HG03342 (cell line): Measurements from ENCODE around the gene ZKSCAN4.

ENCODE experiments used
- ATAC-seq: cut with Tn5 transposase; IDR thresholded peaks from one replicate; pipeline ENCODE4 v1.9.1; 2021; ENCODE audit warnings: mild to moderate bottlenecking, moderate library complexity; ENCODE audit not compliant: unreplicated experiment

The ZKSCAN4 gene

DNA sequence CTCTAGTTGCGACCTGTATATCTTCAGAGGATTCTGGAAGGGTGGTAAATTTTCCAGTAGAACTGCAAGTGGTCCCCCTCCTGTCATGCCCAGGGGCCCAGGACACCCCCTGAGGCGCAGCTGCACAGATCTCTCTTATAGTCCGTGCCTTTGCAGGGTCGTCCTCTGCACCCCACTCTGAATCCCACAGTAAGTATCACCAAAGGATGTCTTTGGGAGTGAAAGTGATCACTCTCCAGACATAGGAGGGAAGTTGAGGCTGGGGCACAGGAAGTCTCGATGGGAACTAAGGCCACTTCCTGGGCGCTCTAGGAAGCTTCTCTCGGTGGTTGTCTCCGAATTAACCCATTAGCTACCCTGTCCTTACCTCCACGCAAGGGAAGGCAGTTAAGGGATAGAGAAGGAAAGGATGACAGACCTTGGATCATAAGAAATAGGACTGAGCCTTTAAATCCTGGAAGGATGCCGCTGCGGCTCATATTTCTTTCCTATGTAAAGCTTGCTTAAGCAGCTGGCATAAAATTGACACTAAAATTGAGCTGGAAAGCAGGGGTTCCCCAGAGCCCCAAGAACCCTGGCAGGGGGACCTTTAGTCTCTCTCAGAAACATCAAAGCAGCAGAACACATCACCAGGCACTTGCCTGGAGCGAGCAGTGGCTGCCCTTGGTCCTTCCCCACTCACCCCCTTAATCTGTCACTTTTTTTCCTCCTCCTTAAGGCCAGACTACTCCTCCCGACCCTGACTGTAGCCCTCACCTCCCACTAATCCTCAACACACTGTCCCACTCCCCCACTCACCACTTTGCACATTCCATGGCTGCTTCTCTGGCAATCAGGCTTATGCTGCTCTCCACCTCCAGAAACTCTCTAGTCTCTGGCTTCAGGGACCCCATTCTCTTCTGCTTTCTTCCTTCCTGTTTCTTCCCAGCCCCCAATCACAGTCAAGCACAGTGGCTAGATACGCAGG, at the start of gene ZKSCAN4:
ZKSCAN4 (minus strand) TSS at position 261 of the 967 bp plus-strand sequence. CDS start 289 bp downstream, outside the sequence.
- ATAC-seq = peak; percentile 69

DNA sequence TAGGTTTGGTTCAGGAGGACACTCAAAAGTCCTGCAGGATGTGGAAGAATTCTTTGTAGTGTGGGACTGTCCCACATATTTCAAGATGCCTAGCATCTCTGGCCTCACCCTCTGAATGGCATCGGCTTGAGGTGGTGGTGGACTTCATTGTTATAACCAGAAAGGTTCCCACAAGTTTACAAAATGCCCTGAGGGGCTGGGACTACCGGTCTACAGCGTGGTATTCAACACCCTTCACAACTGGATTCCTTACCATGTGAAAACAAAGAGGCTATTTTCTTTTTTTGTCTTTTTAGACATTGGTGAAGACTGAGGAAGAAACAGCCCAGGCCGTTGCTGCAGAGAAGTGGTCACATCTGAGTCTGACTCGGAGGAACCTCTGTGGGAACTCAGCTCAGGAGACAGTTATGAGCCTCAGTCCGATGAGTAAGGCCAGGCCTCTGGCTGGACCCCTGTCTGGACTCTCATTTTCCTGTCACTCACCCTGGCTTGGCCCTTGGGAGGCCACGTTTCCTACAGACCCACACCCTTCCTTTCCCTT, 44.5 kb upstream of the ZKSCAN4 start:
- ATAC-seq = no peak

DNA sequence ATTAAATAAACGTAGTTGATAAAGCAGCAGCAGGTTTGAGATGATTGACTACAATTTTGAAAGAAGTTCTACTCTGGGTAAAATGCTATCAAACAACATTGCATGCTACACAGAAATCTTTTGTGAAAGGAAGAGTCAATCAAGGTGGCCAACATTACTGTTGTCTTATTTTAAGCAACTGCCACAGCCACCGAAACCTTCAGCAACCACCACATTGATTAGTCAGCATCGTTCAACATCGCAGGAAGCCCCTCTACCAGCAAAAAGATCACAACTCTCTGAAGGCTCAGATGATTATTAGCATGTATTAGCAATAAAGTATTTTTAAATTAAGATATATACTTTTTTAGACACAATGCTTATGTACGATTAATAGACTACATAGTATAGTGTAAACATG, 43.3 kb upstream of the ZKSCAN4 start:
- ATAC-seq = no peak

DNA sequence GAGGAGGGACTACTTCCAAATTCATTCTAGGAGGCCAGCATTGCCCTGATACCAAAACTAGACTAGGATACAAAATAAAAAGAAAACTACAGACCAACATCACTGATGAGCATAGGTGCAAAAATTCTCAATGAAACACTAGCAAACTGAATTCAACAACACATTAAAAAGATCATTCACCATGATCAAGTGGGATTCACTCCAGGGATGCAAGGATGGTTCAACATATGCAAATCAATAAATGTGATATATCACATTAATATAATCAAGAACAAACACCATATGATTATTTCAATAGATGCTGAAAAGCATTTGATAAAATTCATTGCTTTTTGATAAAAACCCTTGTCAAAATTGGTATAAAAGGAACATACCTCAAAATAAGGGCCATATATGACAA, 39.5 kb upstream of the ZKSCAN4 start:
- ATAC-seq = no peak

DNA sequence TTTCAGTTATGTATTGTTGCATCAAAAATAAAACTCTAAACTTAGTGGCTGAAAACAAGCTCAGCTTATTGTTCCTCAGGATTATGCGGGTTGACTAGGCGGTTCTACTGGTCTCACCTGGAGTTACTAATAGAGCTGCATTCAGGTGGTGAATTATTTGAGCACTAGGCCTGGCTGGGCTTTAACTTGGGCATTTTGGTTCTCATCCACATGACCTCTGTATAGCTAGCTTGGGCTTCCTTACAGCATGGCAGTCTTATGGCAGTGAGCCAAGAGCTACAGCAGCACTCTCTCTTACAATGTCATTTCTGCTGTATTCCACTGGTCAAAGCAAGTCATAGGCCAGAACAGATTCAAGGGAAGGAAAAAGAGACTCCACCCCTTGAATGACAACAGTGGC, 30.9 kb upstream of the ZKSCAN4 start:
- no peak for ATAC-seq

DNA sequence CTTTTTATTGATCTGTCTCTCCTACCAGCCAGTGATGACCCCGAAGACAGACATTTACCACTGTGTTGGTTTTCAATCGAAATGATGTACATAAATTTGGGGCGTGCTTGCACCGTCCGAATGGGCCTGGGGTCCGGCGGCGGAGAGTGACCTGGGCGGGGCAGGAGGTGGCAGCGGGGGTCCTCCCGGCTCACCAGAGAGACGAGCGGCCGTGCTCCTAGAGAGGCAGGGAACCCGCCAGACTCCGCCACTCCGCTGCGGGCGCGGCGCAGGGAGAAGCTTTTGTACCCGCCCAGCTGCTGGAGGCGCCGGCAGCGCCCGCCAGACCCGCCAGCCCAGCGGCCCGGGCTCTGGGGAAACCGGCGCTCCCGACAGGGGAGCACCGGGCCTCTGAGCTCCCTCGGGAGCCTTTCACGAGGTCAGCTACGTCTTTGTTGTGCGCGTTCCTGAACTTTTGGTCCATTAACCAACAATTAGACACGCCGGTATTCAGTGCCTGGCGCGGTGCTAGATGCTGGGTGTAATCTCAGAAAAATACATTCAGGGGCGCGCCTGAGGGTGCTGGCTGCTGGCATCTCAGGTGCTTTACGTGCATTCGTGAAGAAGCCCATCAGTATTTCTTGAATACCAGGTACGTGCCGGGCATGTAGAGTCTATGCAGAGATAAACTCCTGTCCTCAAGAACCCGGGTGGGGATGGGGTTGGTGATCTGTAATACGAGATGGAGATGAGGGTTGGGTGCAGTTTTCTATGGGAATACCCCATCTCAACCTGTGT, 29.4 kb upstream of the ZKSCAN4 start, which contains the start of gene PGBD1:
PGBD1 (plus strand) TSS at position 285 of the 777 bp plus-strand sequence. CDS start 2,242 bp downstream, outside the sequence.
- ATAC-seq = peak; percentile 78

DNA sequence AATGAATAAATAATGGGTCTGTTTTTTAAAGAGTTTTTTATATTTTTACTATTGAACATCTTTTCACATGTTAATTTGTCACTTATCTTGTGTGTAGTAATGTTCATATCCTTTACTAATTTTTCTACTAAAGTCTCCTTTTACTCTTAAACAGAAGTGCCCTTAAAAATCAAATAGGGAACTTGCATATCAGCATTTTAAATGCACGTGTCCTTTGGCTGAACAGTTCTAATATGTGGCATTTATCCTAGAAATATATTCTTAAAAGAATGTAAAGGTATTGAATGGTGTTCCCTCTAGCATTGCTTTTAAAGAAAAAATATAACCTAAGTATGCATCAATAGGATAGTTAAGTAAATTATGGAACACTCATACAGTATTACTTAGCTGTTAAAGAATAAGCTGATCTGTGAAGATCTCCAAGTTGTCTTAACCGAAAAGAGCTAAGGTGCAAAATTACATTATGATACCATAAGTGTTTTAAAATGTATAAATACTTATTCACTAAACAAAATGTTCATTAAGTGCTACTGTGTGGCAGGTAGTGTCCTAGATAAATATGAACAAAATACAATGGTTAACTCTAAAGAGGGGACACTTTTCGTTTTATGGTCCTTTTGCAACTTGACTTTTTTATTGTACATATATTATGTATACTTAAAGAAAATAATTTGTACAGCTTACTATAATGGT, 28.7 kb upstream of the ZKSCAN4 start:
- no peak for ATAC-seq

DNA sequence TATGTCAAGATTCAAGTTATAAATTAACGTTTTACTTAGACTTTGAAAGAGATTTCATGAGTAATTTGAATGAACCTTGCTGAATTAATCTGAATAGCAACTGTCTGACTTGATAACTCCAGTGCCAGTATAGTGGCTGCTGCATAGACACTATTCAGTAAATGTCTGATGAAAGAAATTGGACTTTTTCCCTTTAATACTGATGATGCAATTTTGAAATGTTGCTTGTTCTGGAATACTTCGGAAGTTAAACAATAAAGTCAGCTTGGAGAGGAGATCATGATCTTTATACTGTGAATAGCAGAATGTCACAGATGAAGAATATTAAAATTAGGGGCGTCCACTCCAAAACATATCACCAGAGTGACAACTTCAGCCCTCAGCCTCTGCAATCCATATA, 25.7 kb upstream of the ZKSCAN4 start:
- no peak for ATAC-seq

DNA sequence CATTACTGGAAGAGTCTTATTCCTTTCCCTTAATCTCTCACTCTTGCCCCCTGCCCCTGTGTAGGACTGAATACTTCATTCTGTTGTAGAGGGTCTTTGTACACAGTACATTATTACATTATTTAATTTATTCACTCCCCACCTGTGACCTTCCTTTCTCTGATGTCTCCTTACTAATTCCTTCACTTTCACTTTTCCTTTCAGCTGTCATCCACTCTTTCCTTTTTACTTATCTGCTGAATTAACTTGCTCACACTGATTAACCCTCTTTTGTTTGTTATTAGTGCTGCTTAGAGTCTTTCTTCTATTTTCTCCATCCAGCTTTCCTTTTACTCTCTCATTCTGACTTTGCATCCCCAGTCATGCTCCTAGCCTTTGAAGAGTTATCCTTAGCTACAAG, 22.8 kb upstream of the ZKSCAN4 start:
- ATAC-seq = no peak

DNA sequence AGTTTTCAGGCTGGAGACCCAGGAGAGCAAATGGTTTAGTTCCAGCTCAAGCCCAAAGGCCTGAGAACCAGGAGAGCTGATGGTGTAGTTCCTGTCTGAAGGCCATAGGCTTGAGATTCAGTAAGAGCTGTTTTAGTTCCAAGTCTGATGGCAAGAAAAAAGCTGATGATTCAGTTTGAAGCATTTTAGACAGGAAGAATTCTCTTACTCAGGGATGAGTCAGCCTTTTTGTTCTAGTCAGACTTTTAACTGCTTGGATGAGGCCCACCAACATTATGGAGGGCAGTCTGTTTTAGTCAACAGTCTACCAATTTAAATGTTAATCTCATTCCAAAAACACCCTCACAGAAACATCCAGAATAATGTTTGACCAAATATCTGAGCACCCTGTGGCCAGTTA, 17.4 kb upstream of the ZKSCAN4 start:
- ATAC-seq = no peak

DNA sequence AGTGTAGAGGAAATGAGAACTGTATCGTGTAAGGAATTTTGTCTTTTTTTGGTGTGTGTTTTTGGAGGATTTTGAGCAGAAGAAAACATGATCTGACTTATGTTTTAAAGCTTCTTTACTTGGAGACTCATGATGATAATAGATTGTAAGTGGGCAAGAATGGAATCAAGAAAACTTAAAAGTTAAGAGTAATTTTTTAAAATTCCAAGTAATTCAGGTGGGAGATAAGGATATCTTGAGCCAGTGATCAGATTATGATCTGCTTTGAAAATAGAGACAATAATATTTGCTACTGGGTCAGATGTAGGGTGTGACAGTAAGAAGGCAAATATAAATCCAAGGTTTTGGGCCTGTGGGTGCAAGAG, 15.6 kb upstream of the ZKSCAN4 start:
- no peak for ATAC-seq

DNA sequence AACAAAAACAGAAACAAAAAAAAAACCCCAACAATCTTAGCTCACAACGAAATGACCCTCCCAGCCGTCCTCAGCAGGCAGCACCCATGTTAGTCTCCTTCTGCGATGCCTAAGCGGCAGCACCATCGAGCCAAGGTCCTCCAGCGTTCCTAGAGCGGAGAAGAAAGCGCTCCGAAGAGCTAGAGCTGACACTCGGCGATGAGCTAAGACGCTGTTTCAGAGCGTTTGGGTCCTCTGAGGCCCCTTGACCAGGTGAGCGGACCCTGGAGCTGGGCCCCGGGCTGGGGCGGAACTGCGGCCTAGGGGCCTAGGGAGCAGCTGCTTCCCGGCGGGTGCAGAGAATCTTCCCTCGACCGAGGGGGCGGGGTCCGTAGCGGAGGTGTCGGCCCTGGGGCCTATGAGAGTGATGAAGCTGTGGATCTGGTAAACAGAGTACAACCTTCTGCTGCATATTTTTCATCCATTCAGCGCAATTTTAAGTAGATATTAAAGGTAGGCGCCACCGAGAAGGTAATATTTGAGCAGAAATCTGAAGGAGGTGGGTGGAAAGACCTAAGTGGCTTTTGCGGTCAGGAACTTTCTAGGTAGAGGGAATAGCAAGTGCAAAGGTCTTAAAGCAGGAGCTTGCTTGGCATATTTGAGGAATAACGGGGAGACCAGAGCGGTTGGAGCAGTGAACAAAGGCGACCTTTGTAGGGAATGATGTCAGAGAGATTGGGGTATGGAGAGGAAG, 15.1 kb upstream of the ZKSCAN4 start, which contains the start of gene ZSCAN26:
ZSCAN26 (plus strand) TSS at position 182 of the 733 bp plus-strand sequence. CDS start 4,777 bp downstream, outside the sequence.
- ATAC-seq = peak; percentile 92

DNA sequence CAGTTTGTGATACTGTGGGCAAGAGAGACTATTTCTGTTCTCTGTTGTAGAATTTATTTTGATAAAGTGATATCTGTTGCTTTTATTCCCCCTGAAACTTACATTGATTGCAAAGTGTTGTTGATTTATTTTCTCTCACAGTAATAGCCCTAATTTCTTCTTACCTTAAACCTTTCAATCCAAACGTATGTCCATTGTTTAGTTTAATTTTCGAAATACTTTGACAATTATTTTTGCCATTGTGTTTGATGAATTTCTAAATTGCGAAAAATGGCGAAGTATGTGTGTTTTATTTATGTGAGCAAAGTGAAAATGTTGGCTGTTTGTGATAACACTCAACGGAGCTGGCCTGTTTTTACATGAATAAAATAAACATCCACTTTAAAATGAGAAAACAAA, 14.5 kb upstream of the ZKSCAN4 start:
- no peak for ATAC-seq

DNA sequence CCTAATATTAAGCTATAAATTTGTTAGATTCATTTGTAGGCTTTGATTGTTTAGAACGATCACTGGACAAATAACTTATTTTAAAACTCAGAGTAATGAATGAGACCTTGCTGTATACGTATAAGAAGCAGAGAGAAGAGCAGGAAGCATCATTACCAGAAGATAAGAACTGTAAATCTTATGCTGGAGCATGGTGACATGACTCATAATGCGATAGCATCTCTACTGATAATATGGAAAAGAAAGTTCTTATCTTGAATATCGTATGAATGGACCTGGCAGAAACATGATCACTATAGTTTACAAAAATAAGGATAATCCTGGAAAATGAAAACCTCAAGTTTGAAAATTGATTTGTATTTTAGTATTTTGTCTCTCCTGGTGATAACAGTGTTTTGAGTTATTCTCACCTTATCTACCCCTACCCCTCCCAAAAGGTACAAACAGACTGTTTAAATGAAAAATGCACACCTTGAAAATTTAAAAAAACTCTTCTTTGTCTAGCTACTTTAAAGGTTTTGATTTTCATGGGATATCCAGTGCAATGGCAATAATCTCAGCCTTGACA, 12.8 kb upstream of the ZKSCAN4 start:
- no peak for ATAC-seq

DNA sequence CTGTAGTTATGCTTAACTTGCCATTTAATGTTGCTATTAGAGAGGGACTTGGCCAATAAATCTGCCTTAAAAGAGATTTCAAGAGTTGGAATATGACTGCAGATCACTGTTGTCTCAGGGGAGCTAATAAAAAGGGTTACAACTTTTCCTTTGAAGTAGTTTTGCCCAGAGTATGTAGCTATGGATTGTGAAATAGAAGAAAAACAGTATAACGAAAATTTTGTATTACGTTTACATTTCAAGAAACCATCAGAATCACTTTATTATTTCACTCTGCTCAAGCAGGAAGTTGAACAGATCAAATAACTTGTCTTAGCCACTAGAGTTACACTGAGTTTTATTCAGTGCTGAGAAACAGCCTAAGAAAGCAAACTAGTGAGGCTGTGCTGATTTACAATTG, 11.9 kb upstream of the ZKSCAN4 start:
- ATAC-seq = no peak

DNA sequence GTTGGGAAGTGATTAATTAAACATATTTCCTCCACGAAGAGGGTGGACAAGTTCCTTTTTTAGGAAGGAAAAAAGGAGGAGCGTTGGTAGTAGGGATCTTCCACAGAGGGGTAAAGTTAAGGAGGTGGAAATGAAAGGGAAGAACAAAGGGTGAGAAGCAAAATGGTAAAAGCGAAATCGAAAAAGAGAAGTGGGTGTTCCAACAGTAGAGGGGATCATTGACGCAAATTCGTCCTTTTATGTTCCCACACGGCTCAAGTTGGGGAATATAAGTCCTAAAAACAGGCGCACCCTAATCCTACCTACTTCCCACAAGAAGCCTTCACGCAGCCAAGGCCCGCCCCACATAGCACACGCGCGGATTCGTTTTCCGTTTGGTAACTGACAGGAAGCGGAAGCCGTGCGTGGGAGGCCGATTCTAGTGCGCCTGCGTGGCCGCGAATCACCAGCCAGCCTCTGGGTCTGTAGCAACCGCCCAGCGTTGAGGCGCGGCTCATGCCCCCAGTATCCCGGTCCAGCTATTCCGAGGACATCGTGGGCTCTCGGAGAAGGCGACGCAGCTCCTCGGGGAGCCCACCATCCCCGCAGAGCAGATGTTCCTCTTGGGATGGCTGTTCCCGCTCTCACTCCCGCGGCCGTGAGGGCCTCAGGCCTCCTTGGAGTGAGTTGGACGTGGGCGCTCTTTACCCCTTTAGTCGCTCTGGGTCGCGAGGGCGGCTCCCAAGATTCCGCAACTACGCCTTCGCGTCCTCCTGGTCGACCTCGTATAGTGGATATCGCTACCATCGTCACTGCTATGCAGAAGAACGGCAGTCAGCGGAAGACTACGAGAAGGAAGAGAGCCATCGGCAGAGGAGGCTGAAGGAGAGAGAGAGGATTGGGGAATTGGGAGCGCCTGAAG, 7.1 kb upstream of the ZKSCAN4 start, which contains the start of gene NKAPL:
NKAPL (plus strand) TSS at position 421 of the 901 bp plus-strand sequence; CDS start at position 496, 75 bp downstream.
- no peak for ATAC-seq

DNA sequence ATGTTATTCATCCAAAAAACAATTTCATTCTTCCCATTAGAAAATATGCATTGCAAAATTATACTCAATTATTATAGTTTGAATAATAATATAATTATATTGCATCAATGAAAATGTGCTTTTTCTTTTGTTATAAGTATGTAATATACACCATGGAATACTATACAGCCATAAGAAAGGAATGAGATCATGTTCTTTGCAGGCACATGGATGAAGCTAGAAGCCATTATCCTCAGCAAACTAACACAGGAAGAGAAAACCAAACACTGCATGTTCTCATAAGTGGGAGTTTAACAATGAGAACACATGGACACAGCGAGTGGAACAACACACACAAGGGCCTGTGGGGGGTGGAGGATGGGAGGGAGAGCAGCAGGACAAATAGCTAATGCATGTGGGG, 5.0 kb upstream of the ZKSCAN4 start:
- ATAC-seq = no peak

DNA sequence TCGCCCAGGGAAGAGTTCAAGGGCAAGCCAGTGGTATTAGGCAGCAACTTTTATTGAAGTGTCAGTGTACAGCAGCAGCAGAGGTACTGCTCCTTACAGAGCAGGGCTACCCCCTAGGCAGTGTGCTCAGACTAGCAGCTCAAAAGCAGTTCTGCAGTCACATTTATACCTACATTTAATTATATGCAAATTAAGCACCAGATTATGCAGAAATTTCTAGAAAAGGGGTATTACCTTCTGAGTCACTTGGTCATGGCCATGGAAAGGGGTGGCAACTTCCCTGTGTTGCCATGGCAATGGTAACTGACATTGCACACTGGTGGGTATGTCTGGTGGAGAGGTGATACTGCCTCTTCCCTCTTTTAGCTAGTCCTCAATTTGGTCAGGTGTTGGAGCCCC, 2.1 kb upstream of the ZKSCAN4 start:
- no peak for ATAC-seq

DNA sequence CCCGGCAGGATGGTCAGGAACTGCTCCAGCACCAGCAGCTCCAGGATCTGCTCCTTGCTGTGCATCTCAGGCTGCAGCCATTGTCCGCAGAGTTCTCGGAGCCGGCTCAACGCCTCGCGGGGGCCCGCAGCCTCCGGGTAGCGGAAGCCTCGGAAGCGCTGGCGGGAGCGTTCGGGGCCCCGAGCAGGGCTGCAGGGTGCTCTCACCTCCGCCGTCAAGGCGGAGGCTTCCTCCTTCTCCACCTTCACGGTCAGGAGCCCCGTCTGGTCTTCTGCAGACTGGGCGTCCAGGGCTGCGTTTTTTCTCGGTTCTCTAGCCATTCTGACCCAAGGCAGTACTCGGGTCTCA, 434 bp downstream of the ZKSCAN4 start:
- peak; percentile 40 for ATAC-seq
